SK-N-SH (cell line): Measurements from ENCODE around the gene CPNE4.

ENCODE experiments used
- CHD2 ChIP-seq: fragments of 150-350 bp; IDR thresholded peaks from 2 replicates; pipeline ENCODE4 v1.6.1; 2018; ENCODE audit warnings: low read length; ENCODE audit not compliant: partially characterized antibody
- EP300 ChIP-seq, 2 experiments: IDR thresholded peaks; 2 replicates each; pipeline versions ENCODE4 v1.4.0 to v1.6.1; 2012; ENCODE audit warnings: borderline replicate concordance in 1 of 2, low read depth in 1 of 2, low read length in 1 of 2
- EZH2phosphoT487 ChIP-seq: fragments of 200-600 bp; sonication (generic); IDR thresholded peaks from 2 replicates; pipeline ENCODE4 v1.6.1; 2017; ENCODE audit warnings: low read depth, mixed run types, mild to moderate bottlenecking, antibody characterized with exemption, moderate library complexity, borderline replicate concordance
- NRF1 ChIP-seq: IDR thresholded peaks from 2 replicates; pipeline ENCODE4 v1.6.1; 2012; ENCODE audit warnings: low read depth, mild to moderate bottlenecking, low read length
- SIN3A ChIP-seq: IDR thresholded peaks from 2 replicates; pipeline ENCODE4 v1.6.1; 2012; ENCODE audit warnings: low read depth, mild to moderate bottlenecking, low read length, moderate library complexity, borderline replicate concordance
- TF ChIP-seq, protein P1 (sequence below): fragments of 200-600 bp; sonication (generic); IDR thresholded peaks from 2 replicates; pipeline ENCODE4 v1.6.1; 2017; ENCODE audit warnings: antibody characterized with exemption, mild to moderate bottlenecking, moderate library complexity
- TF ChIP-seq, protein P2 (sequence below): IDR thresholded peaks from 2 replicates; pipeline ENCODE4 v1.4.0; 2012; ENCODE audit warnings: low read depth

- TF ChIP-seq CHD2 (no peak), SIN3A (no peak), EZH2phosphoT487 (no peak), EP300 (IDR thresholded peaks at IDR 0.05; ENCODE audit: borderline replicate concordance in 1 of 2, low read depth in 1 of 2, low read length in 1 of 2) (no peak), NRF1 (no peak)
- TF ChIP-seq, protein P1, sequence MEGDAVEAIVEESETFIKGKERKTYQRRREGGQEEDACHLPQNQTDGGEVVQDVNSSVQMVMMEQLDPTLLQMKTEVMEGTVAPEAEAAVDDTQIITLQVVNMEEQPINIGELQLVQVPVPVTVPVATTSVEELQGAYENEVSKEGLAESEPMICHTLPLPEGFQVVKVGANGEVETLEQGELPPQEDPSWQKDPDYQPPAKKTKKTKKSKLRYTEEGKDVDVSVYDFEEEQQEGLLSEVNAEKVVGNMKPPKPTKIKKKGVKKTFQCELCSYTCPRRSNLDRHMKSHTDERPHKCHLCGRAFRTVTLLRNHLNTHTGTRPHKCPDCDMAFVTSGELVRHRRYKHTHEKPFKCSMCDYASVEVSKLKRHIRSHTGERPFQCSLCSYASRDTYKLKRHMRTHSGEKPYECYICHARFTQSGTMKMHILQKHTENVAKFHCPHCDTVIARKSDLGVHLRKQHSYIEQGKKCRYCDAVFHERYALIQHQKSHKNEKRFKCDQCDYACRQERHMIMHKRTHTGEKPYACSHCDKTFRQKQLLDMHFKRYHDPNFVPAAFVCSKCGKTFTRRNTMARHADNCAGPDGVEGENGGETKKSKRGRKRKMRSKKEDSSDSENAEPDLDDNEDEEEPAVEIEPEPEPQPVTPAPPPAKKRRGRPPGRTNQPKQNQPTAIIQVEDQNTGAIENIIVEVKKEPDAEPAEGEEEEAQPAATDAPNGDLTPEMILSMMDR, result no peak
- TF ChIP-seq, protein P2, sequence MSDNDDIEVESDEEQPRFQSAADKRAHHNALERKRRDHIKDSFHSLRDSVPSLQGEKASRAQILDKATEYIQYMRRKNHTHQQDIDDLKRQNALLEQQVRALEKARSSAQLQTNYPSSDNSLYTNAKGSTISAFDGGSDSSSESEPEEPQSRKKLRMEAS, result no peak
Observed at GRCh38 chr3:131749826-131750225, 285.0 kb downstream of the CPNE4 start.
